GM23338 (cell line): ENCODE data around the gene ALB. TPM values are rescaled to one million over a fixed set of nuclear protein-coding genes. Genes with fewer than 3 reads are reported as not detected.

Experiments
- ATAC-seq: fragments of 200-7000 bp; cut with Tn5 transposase; 3 replicates; pipeline ENCODE4 v1.9.1; 2020
- DNase-seq: peaks from one replicate; pipeline ENCODE4 v3.0.0-alpha.2; 2015; ENCODE audit warnings: low spot score
- H2AFZ ChIP-seq: fragments of 200-600 bp; sonication (generic); 2 replicates; pipeline ENCODE4 v1.8.0; 2016; ENCODE audit warnings: antibody characterized with exemption, mild to moderate bottlenecking, moderate library complexity
- H3F3A ChIP-seq: fragments of 200-600 bp; sonication (generic); replicated peaks from 2 replicates; pipeline ENCODE4 v1.8.0; 2017; ENCODE audit warnings: antibody characterized with exemption, mixed run types, low read depth
- H3K27ac ChIP-seq: fragments of 200-600 bp; sonication (generic); 2 replicates; pipeline ENCODE4 v1.6.1; 2016; ENCODE audit warnings: low read depth
- H3K27me3 ChIP-seq: fragments of 200-600 bp; sonication (generic); 2 replicates; pipeline ENCODE4 v1.8.0; 2016; ENCODE audit warnings: mild to moderate bottlenecking, mixed run types, moderate library complexity; ENCODE audit not compliant: insufficient read depth
- H3K36me3 ChIP-seq: fragments of 200-600 bp; sonication (generic); 2 replicates; pipeline ENCODE4 v1.8.0; 2016; ENCODE audit warnings: mild to moderate bottlenecking; ENCODE audit not compliant: insufficient read depth
- H3K4me1 ChIP-seq: fragments of 200-600 bp; sonication (generic); 2 replicates; pipeline ENCODE4 v1.8.0; 2016; ENCODE audit warnings: mild to moderate bottlenecking, moderate library complexity; ENCODE audit not compliant: insufficient read depth
- H3K4me2 ChIP-seq: fragments of 200-600 bp; sonication (generic); 2 replicates; pipeline ENCODE4 v1.7.1; 2017; ENCODE audit warnings: mixed run types
- H3K4me3 ChIP-seq: fragments of 200-600 bp; sonication (generic); 2 replicates; pipeline ENCODE4 v1.6.1; 2016; ENCODE audit warnings: mixed run types
- H3K79me2 ChIP-seq: fragments of 200-600 bp; sonication (generic); replicated peaks from 2 replicates; pipeline ENCODE4 v1.8.0; 2017; ENCODE audit warnings: mild to moderate bottlenecking; ENCODE audit not compliant: insufficient read depth
- H3K9me2 ChIP-seq: fragments of 200-600 bp; sonication (generic); 2 replicates; pipeline ENCODE4 v1.8.0; 2017; ENCODE audit not compliant: insufficient read depth
- H4K20me1 ChIP-seq: fragments of 200-600 bp; sonication (generic); replicated peaks from 2 replicates; pipeline ENCODE4 v1.8.0; 2017; ENCODE audit warnings: mild to moderate bottlenecking; ENCODE audit not compliant: insufficient read depth
- H3K27ac Mint-ChIP-seq: 2 replicates; pipeline ENCODE4 v1.8.0; 2020; ENCODE audit warnings: inconsistent platforms, mild to moderate bottlenecking, moderate library complexity, mixed read lengths
- H3K27me3 Mint-ChIP-seq: 3 replicates; pipeline ENCODE4 v1.8.0; 2022; ENCODE audit warnings: low read depth, mild to moderate bottlenecking, moderate library complexity, mixed read lengths, inconsistent platforms; ENCODE audit not compliant: insufficient read depth, poor library complexity
- H3K36me3 Mint-ChIP-seq: 3 replicates; pipeline ENCODE4 v1.8.0; 2021; ENCODE audit warnings: low read depth, mild to moderate bottlenecking, inconsistent platforms, moderate library complexity, mixed read lengths
- H3K4me1 Mint-ChIP-seq: 3 replicates; pipeline ENCODE4 v1.8.0; 2020; ENCODE audit warnings: mild to moderate bottlenecking, inconsistent platforms, mixed read lengths
- H3K4me3 Mint-ChIP-seq: 3 replicates; pipeline ENCODE4 v1.8.0; 2021; ENCODE audit warnings: moderate library complexity, mild to moderate bottlenecking, inconsistent platforms, mixed read lengths
- H3K9me3 Mint-ChIP-seq: 3 replicates; pipeline ENCODE4 v1.8.0; 2020; ENCODE audit warnings: moderate library complexity, mild to moderate bottlenecking, inconsistent platforms, mixed read lengths
- CREB1 ChIP-seq: fragments of 250-450 bp; sonication (Bioruptor Pico); IDR thresholded peaks from 2 replicates; pipeline ENCODE4 v1.5.0; 2020; ENCODE audit warnings: low read depth, mild to moderate bottlenecking, moderate library complexity
- EZH2 ChIP-seq: fragments of 200-600 bp; sonication (generic); IDR thresholded peaks from one replicate; pipeline ENCODE4 v1.8.0; 2017; ENCODE audit warnings: antibody characterized with exemption, mild to moderate bottlenecking, low read depth; ENCODE audit not compliant: unreplicated experiment
- EZH2phosphoT487 ChIP-seq: fragments of 200-600 bp; sonication (generic); IDR thresholded peaks from one replicate; pipeline ENCODE4 v1.8.1; 2018; ENCODE audit warnings: antibody characterized with exemption; ENCODE audit not compliant: unreplicated experiment
- JUNB ChIP-seq: IDR thresholded peaks from one replicate; pipeline ENCODE4 v1.6.1; 2016; ENCODE audit warnings: antibody characterized with exemption; ENCODE audit not compliant: unreplicated experiment
- POLR2AphosphoS5 ChIP-seq: IDR thresholded peaks from 2 replicates; pipeline ENCODE4 v1.6.1; 2016; ENCODE audit warnings: antibody characterized with exemption, low read depth
- STAT1 ChIP-seq: IDR thresholded peaks from one replicate; pipeline ENCODE4 v1.6.1; 2016; ENCODE audit warnings: antibody characterized with exemption; ENCODE audit not compliant: unreplicated experiment
- ZNF114 ChIP-seq: fragments of 250-450 bp; sonication (Bioruptor Pico); IDR thresholded peaks from 2 replicates; pipeline ENCODE4 v1.5.0; 2020; ENCODE audit warnings: mild to moderate bottlenecking, moderate library complexity
- ZNF331 ChIP-seq: fragments of 250-450 bp; sonication (Bioruptor Pico); IDR thresholded peaks from 2 replicates; pipeline ENCODE4 v1.5.0; 2020; ENCODE audit warnings: low read depth, mild to moderate bottlenecking, moderate library complexity
- polyA plus RNA-seq: library from polyadenylated mRNA; unstranded; fragments of >200 nt; fragmentation: Nextera tagmentation; extraction: Ambion mirVana; gene quantifications from 2 replicates; pipeline ENCODE4 v1.2.1, GENCODE V29; 2016
- total RNA-seq: library from RNA; depleted of rRNA; stranded (reverse); fragments of >200 nt; shearing (Covaris generic); gene quantifications from 2 replicates; pipeline ENCODE4 v1.2.3, GENCODE V29; 2014
- TF ChIP-seq, protein P1 (sequence below): IDR thresholded peaks from one replicate; pipeline ENCODE4 v1.6.1; 2018; ENCODE audit warnings: antibody characterized with exemption; ENCODE audit not compliant: unreplicated experiment
- TF ChIP-seq, protein P2 (sequence below): fragments of 250-450 bp; sonication (Bioruptor Pico); IDR thresholded peaks from 2 replicates; pipeline ENCODE4 v1.5.0; 2020; ENCODE audit warnings: mild to moderate bottlenecking, moderate library complexity
- TF ChIP-seq, protein P3 (sequence below), 2 experiments: fragments of 200-600 bp in 1 of 2; sonication (generic) in 1 of 2; conservative IDR thresholded peaks; 2 replicates each; pipeline versions ENCODE4 v1.5.1 to v1.6.1; 2016 to 2017; ENCODE audit warnings: antibody characterized with exemption in 2 of 2, low read depth in 2 of 2, mild to moderate bottlenecking in 2 of 2, moderate library complexity in 1 of 2
- TF ChIP-seq, protein P4 (sequence below): IDR thresholded peaks from 2 replicates; pipeline ENCODE4 v1.6.1; 2016; ENCODE audit warnings: antibody characterized with exemption

Gene ALB
- total and polyA plus RNA-seq, 2 experiments from 2014 or later: not detected

DNA sequence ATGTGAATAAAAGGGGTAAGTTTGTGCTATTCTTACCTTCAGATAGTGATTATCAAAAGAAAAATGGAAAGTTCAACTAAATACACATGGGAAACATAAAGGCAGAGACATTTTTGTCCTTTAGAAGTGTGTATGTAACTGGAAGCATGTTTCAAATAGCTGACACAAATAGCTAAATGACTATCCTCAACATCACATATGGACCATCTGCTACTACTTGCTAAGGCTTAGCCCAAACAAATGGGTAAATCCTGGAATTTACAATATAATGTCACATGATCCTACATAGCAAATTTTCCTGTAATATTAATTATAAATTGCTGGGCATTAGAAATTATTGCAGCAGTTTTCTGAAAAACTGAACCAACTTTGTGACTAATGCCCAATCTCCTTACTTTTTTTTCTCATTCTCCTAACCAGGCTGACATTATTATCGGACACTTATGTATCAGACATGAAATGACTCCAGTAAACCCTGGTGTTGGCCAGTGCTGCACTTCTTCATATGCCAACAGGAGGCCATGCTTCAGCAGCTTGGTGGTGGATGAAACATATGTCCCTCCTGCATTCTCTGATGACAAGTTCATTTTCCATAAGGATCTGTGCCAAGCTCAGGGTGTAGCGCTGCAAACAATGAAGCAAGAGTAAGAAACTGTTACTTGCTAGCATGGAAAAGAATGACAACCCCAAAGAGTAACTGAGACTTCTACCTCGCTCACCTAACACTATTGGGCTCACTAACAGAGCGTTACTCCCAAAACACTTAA is 48.1 kb downstream of the ALB start:
- Histone ChIP-seq H3K36me3 (no peaks in the 10 kb centered on the region), H3K4me3 (0 out of 2 replicates have a peak overlapping the region, but pooled peaks have one; percentile 3), H3K79me2 (no peaks in the 10 kb centered on the region), H3K4me1 (peaks cover 52% of the 10 kb centered on the region), H3K27ac (peak overlapping the region; percentile 69), H2AFZ (no peak overlapping the region), H4K20me1 (no peaks in the 10 kb centered on the region), H3F3A (no peaks in the 10 kb centered on the region), H3K4me2 (peak overlapping the region; percentile 24), H3K27me3 (no peaks in the 10 kb centered on the region), H3K9me2 (peaks cover 3% of the 10 kb centered on the region; the same call in 1 of the 2 replicates)
- peak; percentile 24 for ATAC-seq
- no peaks in the 10 kb centered on the region; the same call in 2 of the 3 replicates for H3K9me3 Mint-ChIP-seq
- peak overlapping the region; percentile 4; the same call in 1 of the 3 replicates for H3K4me3 Mint-ChIP-seq
- TF ChIP-seq, protein P1, sequence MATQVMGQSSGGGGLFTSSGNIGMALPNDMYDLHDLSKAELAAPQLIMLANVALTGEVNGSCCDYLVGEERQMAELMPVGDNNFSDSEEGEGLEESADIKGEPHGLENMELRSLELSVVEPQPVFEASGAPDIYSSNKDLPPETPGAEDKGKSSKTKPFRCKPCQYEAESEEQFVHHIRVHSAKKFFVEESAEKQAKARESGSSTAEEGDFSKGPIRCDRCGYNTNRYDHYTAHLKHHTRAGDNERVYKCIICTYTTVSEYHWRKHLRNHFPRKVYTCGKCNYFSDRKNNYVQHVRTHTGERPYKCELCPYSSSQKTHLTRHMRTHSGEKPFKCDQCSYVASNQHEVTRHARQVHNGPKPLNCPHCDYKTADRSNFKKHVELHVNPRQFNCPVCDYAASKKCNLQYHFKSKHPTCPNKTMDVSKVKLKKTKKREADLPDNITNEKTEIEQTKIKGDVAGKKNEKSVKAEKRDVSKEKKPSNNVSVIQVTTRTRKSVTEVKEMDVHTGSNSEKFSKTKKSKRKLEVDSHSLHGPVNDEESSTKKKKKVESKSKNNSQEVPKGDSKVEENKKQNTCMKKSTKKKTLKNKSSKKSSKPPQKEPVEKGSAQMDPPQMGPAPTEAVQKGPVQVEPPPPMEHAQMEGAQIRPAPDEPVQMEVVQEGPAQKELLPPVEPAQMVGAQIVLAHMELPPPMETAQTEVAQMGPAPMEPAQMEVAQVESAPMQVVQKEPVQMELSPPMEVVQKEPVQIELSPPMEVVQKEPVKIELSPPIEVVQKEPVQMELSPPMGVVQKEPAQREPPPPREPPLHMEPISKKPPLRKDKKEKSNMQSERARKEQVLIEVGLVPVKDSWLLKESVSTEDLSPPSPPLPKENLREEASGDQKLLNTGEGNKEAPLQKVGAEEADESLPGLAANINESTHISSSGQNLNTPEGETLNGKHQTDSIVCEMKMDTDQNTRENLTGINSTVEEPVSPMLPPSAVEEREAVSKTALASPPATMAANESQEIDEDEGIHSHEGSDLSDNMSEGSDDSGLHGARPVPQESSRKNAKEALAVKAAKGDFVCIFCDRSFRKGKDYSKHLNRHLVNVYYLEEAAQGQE: no peak
- TF ChIP-seq, protein P2, sequence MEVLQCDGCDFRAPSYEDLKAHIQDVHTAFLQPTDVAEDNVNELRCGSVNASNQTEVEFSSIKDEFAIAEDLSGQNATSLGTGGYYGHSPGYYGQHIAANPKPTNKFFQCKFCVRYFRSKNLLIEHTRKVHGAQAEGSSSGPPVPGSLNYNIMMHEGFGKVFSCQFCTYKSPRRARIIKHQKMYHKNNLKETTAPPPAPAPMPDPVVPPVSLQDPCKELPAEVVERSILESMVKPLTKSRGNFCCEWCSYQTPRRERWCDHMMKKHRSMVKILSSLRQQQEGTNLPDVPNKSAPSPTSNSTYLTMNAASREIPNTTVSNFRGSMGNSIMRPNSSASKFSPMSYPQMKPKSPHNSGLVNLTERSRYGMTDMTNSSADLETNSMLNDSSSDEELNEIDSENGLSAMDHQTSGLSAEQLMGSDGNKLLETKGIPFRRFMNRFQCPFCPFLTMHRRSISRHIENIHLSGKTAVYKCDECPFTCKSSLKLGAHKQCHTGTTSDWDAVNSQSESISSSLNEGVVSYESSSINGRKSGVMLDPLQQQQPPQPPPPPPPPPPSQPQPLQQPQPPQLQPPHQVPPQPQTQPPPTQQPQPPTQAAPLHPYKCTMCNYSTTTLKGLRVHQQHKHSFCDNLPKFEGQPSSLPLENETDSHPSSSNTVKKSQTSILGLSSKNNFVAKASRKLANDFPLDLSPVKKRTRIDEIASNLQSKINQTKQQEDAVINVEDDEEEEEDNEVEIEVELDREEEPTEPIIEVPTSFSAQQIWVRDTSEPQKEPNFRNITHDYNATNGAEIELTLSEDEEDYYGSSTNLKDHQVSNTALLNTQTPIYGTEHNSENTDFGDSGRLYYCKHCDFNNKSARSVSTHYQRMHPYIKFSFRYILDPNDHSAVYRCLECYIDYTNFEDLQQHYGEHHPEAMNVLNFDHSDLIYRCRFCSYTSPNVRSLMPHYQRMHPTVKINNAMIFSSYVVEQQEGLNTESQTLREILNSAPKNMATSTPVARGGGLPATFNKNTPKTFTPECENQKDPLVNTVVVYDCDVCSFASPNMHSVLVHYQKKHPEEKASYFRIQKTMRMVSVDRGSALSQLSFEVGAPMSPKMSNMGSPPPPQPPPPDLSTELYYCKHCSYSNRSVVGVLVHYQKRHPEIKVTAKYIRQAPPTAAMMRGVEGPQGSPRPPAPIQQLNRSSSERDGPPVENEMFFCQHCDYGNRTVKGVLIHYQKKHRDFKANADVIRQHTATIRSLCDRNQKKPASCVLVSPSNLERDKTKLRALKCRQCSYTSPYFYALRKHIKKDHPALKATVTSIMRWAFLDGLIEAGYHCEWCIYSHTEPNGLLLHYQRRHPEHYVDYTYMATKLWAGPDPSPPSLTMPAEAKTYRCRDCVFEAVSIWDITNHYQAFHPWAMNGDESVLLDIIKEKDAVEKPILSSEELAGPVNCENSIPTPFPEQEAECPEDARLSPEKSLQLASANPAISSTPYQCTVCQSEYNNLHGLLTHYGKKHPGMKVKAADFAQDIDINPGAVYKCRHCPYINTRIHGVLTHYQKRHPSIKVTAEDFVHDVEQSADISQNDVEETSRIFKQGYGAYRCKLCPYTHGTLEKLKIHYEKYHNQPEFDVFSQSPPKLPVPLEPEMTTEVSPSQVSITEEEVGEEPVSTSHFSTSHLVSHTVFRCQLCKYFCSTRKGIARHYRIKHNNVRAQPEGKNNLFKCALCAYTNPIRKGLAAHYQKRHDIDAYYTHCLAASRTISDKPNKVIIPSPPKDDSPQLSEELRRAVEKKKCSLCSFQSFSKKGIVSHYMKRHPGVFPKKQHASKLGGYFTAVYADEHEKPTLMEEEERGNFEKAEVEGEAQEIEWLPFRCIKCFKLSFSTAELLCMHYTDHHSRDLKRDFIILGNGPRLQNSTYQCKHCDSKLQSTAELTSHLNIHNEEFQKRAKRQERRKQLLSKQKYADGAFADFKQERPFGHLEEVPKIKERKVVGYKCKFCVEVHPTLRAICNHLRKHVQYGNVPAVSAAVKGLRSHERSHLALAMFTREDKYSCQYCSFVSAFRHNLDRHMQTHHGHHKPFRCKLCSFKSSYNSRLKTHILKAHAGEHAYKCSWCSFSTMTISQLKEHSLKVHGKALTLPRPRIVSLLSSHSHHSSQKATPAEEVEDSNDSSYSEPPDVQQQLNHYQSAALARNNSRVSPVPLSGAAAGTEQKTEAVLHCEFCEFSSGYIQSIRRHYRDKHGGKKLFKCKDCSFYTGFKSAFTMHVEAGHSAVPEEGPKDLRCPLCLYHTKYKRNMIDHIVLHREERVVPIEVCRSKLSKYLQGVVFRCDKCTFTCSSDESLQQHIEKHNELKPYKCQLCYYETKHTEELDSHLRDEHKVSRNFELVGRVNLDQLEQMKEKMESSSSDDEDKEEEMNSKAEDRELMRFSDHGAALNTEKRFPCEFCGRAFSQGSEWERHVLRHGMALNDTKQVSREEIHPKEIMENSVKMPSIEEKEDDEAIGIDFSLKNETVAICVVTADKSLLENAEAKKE (CRISPR knock-in tag): no peak
- no peak for TF ChIP-seq JUNB
- TF ChIP-seq ZNF114 (CRISPR knock-in tag): no peak
- TF ChIP-seq ZNF331 (CRISPR knock-in tag): no peak
- TF ChIP-seq, protein P3, sequence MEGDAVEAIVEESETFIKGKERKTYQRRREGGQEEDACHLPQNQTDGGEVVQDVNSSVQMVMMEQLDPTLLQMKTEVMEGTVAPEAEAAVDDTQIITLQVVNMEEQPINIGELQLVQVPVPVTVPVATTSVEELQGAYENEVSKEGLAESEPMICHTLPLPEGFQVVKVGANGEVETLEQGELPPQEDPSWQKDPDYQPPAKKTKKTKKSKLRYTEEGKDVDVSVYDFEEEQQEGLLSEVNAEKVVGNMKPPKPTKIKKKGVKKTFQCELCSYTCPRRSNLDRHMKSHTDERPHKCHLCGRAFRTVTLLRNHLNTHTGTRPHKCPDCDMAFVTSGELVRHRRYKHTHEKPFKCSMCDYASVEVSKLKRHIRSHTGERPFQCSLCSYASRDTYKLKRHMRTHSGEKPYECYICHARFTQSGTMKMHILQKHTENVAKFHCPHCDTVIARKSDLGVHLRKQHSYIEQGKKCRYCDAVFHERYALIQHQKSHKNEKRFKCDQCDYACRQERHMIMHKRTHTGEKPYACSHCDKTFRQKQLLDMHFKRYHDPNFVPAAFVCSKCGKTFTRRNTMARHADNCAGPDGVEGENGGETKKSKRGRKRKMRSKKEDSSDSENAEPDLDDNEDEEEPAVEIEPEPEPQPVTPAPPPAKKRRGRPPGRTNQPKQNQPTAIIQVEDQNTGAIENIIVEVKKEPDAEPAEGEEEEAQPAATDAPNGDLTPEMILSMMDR (conservative IDR thresholded peaks at IDR 0.05; ENCODE audit: low read depth in 2 of 2): no peak
- TF ChIP-seq CREB1: no peak
- no peak for TF ChIP-seq STAT1
- no peak for TF ChIP-seq POLR2AphosphoS5
- TF ChIP-seq EZH2phosphoT487: no peak
- TF ChIP-seq, protein P4, sequence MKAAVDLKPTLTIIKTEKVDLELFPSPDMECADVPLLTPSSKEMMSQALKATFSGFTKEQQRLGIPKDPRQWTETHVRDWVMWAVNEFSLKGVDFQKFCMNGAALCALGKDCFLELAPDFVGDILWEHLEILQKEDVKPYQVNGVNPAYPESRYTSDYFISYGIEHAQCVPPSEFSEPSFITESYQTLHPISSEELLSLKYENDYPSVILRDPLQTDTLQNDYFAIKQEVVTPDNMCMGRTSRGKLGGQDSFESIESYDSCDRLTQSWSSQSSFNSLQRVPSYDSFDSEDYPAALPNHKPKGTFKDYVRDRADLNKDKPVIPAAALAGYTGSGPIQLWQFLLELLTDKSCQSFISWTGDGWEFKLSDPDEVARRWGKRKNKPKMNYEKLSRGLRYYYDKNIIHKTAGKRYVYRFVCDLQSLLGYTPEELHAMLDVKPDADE: no peak
- TF ChIP-seq EZH2: no peak
- peaks cover 9% of the 10 kb centered on the region for H3K27me3 Mint-ChIP-seq
- peaks cover 53% of the 10 kb centered on the region for H3K4me1 Mint-ChIP-seq
- DNase-seq: peak; percentile 17
- peak overlapping the region; percentile 78 for H3K27ac Mint-ChIP-seq
- H3K36me3 Mint-ChIP-seq: peaks cover 5% of the 10 kb centered on the region; the same call in 1 of the 3 replicates
